Astrocyte (in vitro differentiated cells and primary cell): Measurements from ENCODE around the gene ASPSCR1.

Source experiments
- EZH2 ChIP-seq: IDR thresholded peaks from 2 replicates; pipeline ENCODE4 v1.6.1; 2012; ENCODE audit warnings: mild to moderate bottlenecking, low read length, inconsistent platforms; ENCODE audit not compliant: insufficient read depth
- TF ChIP-seq, protein P1 (sequence below): IDR thresholded peaks from 2 replicates; pipeline ENCODE4 v1.5.1; 2011; ENCODE audit warnings: low read depth, mild to moderate bottlenecking, inconsistent platforms, low read length, moderate library complexity; ENCODE audit not compliant: insufficient read depth

DNA sequence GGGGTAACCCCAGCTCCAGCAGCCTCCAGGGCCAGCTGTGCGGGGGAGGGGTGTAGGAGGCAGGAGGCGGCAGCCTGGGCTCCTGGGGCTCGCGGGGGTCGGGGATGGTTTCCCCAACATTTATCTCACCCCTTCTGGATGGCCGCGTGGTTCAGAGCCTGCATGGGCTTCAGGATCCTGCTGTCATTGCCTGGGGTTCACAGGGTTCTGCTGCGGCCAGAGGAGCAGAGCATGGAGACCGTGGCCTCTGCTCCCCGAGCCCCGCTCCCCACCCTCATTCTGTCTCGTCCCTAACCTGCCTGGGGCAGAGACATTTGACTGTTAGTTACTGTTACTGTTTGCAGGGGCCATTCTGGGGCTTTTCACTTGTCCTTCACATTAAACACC, 35.3 kb upstream of the ASPSCR1 start:
- TF ChIP-seq, protein P1, sequence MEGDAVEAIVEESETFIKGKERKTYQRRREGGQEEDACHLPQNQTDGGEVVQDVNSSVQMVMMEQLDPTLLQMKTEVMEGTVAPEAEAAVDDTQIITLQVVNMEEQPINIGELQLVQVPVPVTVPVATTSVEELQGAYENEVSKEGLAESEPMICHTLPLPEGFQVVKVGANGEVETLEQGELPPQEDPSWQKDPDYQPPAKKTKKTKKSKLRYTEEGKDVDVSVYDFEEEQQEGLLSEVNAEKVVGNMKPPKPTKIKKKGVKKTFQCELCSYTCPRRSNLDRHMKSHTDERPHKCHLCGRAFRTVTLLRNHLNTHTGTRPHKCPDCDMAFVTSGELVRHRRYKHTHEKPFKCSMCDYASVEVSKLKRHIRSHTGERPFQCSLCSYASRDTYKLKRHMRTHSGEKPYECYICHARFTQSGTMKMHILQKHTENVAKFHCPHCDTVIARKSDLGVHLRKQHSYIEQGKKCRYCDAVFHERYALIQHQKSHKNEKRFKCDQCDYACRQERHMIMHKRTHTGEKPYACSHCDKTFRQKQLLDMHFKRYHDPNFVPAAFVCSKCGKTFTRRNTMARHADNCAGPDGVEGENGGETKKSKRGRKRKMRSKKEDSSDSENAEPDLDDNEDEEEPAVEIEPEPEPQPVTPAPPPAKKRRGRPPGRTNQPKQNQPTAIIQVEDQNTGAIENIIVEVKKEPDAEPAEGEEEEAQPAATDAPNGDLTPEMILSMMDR: no peak
- no peak for TF ChIP-seq EZH2
